HG03196 (cell line): ENCODE data around the gene SLC66A1.

Source experiments
- ATAC-seq: cut with Tn5 transposase; IDR thresholded peaks from one replicate; pipeline ENCODE4 v1.9.1; 2021; ENCODE audit not compliant: unreplicated experiment

SLC66A1 gene

DNA sequence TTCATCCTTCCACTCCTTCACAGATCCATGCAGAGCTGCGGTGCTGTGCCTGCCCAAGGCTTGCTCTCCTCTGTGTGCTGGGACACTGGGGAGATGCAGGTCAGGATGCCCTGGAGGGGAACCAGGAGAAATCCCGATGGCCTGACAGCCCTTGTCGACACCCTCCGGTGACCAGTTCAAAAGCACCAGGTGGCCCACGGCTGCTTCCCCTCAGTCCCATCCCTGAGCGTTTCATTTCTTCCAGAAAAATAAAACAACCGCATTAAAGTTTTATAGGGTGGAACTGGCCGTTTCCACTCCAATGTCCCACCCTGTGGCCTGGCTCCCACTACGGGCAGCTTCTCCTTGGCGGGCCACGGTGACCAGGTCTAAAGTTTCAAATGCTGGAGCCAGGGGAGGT, 48.3 kb downstream of the SLC66A1 start:
- ATAC-seq: no peak

DNA sequence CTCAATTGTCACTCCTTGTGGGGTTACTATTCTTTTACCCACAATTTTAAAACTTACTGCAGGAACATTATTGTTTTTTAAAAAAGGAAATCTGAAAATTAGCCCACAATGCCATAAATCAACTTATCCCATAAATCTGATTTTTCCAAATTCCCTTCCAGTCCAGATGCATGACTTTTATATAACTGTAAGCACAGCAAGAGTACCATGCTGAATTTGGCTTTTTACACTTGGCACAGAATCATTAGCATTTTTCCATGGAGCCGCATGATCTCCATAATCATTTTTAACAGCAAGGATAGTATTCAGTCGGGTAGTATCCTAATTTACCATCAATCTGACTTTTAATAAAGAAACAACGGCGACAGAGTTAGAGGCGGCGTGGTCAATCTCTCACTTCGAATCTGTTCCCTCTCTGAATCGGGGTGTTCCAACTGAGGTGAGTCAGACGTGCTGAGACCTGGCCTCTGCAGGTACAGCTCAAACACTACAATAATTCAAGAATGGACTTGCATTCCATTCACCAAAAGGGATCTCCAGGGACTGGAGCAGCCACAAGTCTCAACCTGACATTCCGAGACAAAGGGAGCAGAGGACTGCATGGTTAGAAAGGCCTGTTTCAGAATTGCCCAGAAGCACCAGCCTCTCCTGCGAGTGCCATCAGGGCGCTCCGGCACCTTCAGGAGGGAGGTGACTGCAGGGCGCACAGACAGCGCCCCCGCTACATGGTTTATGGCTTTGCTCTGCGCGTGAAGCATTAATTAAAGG, 48.9 kb downstream of the SLC66A1 start:
- no peak for ATAC-seq

DNA sequence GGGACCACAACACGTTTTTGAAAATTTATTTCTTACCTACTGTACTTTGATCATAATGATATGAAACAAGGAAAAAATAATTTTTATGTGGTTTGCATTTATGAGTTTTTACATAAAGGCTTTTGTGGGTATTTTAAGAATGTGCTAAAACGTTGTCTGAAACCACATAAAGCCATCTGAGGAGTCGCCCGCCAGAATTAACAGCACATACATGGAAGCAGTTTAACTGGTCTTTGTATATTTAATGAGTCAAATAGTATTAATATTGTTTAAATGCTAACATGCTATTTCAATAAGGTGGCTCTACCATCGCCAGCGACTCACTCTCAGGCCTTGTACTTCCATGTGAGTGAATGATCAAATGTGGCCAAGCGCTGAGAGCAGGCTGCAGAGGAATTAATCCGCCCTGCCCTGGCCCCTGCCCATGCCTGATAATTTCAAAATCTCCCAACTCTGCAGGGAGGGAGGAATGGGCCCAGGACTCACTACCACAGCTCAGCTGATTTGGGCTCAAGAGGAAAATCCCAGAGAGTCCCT, 49.6 kb downstream of the SLC66A1 start:
- no peak for ATAC-seq

DNA sequence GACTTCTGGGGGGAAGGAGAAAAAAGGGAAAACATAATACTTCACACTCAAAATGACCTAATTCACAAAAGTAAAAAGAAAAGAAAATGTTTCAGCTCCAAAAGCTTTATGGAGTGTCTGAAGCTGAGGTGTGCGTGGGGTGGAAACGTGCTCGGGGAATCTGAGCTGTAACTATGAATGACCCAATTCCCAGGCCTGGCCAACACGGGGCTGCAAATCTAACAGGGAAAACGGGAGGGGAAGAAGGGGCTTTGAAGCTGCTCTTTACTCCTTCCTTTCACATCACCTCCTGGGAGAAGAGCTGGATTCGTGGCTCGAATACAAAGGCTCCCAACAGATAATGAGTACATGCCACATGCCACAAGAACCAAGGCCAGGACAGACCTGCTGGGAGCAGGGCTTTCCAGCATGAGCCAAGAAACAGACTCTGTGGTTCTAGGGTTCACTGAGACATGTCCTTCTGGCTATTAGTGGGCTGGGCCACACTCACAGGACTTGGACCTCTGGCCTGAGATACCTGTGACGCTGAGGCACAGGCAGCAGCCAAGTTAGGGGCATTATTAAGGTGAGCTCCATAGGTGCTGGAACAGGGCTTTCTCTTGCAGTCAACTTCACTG, 51.5 kb downstream of the SLC66A1 start:
- ATAC-seq: no peak

DNA sequence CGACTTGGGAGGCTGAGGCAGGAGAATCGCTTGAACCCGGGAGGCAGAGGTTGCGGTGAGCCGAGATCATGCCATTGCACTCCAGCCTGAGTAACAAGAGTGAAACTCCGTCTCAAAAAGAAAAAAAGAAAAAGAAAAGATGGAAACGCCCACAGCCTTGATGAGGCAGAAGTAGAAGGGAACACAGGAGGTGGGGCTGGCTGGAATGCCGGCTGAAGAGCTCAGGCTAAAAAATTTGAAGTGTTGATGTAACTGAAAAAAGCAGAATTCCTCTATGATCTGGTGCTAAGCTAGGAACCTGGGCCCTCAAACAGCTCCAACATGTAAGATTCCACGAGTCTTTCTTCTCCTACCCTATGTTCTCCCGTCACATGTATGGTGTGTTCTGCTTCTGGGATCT, 53.6 kb downstream of the SLC66A1 start:
- no peak for ATAC-seq

DNA sequence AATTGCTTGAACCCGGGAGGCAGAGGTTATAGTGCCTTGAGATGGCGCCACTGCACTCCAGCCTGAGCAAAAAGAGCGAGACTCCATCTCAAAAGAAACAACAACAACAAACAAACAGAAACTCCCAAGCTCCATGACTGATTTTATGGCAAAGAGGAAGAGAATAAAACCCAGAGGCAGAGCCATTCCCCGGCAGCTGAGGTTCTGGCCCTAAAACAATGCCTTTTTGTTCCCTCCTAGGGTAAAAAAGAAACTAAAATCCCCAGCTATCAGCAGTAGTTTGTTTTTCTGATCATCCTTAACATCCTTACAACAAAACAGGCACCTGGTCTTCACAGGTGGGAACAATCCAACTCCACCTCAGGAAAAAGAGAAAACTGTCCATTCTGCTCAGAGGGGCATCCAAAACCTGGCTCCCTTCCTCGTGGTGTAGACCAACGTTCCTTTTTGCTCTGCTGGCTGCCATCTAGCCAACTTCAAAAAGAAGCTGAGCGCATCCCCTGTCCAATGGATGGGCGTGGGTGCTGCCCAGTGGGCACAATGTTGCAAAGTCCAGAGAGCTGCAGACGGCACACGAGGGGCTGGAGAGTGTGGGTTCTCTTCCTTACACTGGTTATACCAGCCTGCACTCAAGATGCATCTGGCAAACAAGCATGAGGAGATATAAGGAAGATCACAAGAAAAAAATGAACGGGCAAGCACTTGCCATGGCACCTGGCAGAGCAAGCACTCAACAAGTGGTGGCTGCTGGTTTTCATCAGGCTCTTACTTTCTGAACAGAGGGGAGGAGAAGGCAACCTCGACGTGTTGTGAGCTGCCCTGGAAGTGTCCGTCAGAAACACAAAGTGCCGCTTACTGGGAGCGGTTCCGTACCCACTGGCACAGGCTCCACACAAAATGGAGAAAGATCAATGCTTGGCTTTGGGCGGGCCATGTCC, 54.7 kb downstream of the SLC66A1 start:
- ATAC-seq: no peak

DNA sequence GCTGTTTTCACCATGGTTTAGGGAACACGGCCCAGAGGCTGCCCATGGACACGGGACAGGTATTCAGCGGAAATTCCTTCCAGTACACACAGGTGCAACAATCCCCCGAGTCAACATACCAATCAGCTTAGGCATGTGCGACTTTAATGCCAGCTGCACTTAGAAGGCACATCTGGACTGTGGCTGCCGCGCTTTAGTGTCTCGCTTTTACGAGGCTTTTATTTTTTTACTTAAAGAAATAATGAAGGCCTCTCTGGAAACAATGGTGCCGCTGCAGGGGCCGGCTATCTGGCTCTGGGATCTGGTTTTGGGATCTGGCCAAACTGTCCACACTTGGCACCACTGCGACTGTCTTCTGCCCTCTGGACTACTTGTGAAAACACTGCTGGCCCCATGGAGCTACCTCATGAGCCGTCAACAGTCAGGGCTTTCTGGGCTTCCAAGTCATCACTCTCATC, 55.5 kb downstream of the SLC66A1 start:
- ATAC-seq: no peak

DNA sequence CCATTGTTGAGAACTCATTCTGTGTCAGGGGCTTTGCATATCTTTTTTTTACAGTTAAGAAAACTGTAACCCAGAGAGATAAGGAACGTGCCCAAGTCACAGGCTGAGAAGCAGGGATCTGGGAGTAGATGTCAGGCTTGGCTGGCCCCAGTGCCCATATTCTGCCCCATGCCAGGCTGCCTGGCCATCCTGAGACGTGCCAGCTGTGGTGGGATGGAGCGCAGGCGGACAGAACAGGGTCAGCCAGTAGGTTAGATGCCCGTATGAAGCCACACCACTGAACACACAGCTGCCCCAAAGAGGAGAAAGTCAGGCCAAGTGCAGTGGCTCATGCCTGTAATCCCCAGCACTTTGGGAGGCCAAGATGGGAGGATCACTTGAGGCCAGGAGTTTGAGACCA, 55.9 kb downstream of the SLC66A1 start:
- ATAC-seq: no peak

DNA sequence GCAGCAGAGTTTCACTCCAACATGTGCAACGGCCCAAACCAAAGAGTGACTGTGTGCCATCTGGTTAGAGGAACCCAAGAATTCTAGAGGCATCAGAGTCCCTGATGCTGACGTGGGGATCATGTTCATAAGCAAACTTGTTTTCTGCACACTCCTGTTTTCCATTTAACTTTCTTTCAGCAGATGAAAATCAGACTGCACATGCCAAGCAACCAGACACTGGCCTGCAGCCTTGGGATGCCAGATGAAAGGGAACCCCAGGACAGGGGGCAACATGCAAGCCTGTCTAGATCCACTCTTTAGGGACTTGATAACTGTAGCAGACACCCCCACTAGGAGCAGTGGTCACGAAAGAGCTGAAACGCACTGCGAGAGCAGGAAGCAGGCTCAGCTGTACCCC, 56.8 kb downstream of the SLC66A1 start:
- no peak for ATAC-seq

DNA sequence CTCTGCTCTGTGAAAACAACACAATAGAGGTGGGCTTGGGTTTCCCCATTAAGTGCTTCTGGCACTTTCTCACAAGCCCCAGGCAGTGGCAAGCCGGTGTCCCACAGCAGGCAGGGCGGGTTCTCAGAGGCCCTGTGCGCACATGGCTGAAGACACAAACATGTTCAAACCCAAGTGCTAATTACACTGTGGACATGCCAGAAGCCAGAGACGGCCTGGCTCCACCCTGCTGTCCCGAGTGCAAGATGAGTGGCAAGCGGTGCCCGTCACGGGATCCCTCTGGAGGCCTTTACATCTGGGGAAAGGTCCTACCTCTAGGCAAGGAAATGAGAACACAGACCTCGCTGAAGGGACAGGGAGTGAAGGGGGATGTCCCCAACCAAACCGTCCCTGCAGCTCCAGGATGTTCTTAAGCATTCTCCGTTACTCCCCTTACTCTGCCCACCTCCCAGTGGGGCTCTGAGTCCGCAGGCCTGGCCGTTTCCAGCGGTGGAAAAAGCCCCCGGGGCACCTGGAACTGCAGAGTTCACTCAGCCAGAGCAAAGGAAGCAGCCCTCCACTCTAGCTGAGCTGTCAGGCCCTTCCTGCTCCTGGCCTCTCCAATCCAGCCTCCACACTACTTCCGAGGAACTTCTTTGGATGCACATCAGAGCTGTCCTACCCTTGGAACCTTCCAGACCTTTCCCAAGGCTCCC, 57.4 kb downstream of the SLC66A1 start:
- ATAC-seq: no peak

DNA sequence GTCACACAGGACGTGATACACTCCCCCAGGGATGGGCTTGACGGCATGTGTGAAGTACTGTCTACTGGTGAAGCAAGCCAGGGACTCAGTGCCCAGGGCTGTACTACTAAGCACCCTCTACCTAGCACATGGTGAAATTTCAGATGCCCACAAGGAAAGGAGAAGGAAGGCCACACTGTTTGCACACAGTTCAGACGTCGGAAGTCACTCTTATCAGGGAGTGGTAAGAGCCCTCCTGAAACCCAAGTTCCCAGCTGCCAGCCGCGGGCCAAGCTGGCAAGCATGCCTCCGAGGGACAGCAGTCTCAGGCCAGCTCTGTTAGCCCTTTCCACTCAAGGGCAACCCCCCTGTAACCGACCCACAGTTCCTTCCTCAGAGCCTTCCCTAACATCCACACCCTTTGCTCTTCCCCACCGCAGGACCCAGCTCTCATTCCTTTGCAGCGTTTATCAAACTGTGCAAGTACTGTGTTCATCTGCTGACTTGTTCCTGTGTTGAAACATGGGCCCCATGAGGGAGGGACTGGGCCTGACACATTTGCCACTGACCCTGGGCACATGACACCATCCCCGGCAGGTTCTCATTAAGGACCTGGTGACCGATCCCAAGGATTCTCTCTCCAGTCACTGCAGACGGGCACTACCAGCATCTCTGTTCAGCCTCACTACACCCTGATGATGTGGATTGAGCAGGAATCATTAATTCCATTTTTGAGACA, 58.5 kb downstream of the SLC66A1 start:
- ATAC-seq: no peak

DNA sequence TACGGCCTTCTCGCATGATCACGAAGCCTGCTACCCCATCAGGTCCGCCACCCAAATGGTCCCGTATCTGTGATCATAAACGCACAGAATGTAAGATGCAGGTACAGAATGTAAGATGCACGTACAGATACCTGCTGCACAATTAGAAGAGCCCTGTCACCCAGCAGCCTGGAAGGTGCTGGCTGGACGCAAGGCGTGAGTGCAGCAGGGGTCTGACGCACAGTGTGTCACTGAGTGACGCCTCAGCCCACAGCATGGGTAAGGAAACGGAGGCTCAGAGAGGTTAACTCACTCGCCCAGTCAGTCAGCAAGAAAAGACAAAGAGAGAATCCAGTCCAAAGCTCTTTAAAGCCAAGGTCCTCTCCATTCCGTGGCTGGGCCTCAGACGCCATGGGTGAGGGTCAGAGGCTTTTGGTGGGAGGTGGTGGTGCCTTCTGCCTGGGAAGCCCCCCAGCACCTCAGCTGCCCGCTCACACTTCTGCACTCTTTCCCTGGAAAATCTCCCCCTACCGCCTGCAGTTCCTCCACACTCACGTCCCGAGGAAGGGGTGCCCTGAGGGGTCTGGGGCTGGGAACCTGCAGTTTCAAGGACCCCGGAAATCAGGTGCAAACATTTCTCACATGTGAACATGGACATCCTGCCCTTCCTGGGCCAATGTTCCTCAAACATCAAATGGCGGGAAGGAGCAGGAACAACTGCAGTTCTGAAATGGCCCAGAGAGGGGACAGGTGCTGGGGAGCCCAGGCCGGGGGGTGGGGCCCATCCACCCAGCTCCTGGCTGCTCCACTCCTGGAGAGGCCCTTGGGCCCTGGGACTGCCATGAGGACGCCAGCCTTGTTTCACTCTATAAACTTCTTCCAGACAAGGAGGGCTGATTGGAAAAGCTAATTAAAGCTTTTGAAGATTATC, 59.4 kb downstream of the SLC66A1 start:
- ATAC-seq: no peak

DNA sequence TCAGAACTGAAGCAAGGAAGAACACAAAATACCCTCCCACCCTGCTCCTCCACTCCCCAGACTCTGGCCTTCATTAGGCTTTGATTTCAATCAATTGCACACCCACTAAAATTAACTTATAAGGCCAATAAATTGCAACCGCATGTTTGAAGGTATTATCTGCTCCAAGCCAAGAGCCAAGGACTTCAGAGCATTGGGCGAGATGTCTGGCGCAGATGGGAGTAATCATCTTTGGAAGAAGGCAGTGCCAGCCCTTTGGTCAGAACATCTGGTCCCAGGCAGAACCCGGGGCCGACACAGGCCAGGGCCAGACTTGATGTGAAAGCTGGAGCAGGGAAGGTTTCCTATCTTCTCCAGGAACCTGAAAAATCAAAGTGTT, 60.0 kb downstream of the SLC66A1 start:
- no peak for ATAC-seq

DNA sequence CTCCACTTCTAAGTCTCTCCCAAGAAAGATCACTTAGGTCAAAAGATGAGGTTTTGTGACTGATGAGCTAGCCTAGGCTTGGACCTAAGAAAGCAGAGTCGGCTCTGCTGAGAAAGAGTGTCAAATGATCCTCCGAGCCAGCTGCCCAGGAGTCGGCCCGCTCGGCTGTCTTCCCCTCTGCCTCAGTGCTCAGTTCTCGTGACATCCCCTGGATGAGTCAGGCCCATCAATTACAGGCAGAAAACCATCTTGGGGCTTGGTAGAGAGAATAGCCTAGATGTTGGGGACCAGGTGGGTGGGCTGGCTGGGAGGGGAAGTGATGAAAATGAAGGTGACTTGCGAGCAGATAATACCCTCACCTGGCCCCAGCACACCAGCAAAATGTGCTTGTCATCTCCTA, 60.5 kb downstream of the SLC66A1 start:
- no peak for ATAC-seq

DNA sequence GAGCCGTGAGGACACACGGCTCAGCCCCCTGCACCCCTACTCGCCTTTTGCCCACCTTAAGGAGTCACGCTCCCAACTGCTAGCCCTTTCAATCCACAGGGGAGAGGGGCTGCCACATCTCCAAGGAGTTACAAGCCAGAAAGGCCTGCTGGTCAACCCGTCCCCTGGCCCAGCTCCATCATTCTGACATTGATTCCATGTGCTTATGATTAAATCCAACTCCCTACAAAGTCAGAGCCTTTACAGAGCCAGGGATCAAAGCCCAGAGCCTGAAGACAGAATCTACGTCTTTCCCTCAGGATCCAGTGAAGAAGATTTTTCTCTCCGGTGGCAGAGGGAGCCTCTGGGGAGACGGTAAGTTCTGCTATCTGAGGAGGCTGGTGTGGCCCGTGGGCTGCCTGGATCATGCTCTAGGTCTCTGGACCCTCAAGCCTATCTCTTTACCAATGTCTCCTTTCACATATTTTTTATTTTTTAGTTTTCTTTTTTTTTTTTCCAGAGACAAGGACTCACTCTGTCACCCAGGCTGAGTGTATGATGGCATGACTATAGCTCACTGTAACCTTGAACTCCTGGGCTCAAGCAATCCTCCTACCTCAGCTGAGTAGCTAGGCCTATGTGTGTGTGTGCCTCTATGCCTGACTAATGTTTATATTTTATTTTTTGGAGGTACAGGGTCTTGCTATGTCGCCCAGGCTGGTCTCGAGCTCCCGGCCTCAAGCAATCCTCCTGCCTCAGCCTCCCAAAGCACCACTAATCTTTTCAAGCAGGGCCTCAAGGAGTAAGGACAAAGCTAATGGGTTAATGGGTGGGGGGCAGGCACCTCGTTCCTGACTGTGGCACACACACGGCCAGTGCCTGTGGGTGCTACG, 61.3 kb downstream of the SLC66A1 start:
- no peak for ATAC-seq

DNA sequence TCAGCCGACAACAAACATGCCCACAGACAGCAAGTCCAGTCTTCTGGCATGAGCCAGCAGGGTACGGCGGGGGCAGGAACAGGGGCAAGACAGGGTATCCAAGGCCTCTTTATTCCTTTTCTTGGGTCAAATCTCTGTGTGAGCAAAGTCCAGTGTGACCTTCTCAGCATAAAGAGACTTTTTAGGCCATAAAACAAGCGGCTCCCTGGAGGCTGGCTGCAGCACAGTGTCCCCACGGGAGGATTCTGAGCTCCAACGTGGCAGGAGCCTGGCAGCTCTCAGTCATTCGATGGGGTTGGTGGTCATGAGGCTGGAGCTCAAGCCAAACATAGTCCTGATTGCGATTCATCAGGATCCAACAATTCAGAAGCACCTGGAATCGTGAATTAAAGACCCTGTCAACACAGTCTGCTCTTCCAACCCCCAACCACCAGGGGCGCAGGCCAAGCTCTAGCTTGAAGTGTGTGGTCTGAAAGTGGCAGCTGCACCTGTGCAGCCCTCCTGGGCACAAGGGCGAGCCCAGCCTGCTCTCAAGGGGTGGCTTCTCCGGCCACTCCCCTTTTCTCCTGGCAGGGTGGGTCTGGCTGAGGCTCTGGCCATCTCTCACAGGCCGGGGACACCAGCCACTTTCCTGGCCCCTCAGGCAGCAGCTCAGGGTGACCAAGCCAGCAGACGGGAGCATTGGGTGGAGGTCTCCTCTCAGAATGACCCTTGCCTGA, 62.1 kb downstream of the SLC66A1 start:
- ATAC-seq: no peak

DNA sequence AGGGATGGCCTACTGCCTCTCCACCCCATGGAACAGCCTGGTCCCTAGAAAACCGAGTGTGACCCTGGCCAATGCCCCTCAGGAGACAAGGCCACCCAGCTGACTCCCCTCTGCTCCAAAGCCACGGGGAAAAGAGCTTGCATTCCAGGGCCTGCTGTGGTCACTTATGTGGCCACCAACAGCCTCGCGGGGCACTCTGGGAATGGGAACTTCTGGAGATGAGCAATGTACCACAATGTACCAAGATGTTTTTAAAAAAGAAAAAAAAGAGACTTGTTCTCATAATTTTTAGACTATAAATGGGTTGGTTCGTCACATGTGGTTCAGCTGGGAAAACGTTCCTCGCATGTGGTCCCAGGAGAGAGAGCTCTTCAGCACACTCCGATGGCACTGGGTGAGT, 62.8 kb downstream of the SLC66A1 start:
- ATAC-seq: no peak
